Esophagus muscularis mucosa (tissue), 4 donors: ENCODE measurements around the gene RXRB. TPM values are rescaled to one million over a fixed set of nuclear protein-coding genes. Genes with fewer than 3 reads are reported as not detected.

Experiments
- DNase-seq: peaks from one replicate; pipeline ENCODE4 v3.0.0-alpha.2; 2017; ENCODE audit errors: extremely low spot score
- H3K27ac ChIP-seq, 4 donors: fragments of 200-600 bp; sonication (generic); replicated peaks in 1 of 4; 1 replicate in 3 of 4; 2 replicates in 1 of 4; pipeline ENCODE4 v1.5.1; 2016 to 2019; ENCODE audit warnings: mild to moderate bottlenecking in 1 of 4
- H3K27me3 ChIP-seq, 4 donors: fragments of 200-600 bp; sonication (generic); one replicate each; pipeline versions ENCODE4 v1.5.1 to v1.6.0; 2016 to 2019
- H3K36me3 ChIP-seq, 4 donors: fragments of 200-600 bp; sonication (generic); one replicate each; pipeline ENCODE4 v1.5.1; 2016 to 2019
- H3K4me1 ChIP-seq, 4 donors: fragments of 200-600 bp; sonication (generic); one replicate each; pipeline ENCODE4 v1.5.1; 2016 to 2019
- H3K4me3 ChIP-seq, 4 donors: fragments of 200-600 bp; sonication (generic); 1 replicate in 2 of 4; 2 replicates in 2 of 4; pipeline ENCODE4 v1.5.1; 2016 to 2019; ENCODE audit warnings: mild to moderate bottlenecking in 4 of 4, moderate library complexity in 1 of 4
- H3K9me3 ChIP-seq, 4 donors: fragments of 200-600 bp; sonication (generic); 1 replicate in 3 of 4; 2 replicates in 1 of 4; pipeline ENCODE4 v1.5.1; 2016 to 2019
- EP300 ChIP-seq: sonication (generic); formaldehyde crosslinking; IDR thresholded peaks from one replicate; pipeline ENCODE4 v1.6.1; 2017; ENCODE audit warnings: antibody characterized with exemption
- POLR2A ChIP-seq: fragments of 450-650 bp; IDR thresholded peaks from one replicate; pipeline ENCODE4 v1.6.1; 2017; ENCODE audit warnings: antibody characterized with exemption, moderate library complexity, mild to moderate bottlenecking, low read depth
- POLR2AphosphoS5 ChIP-seq, 2 donors: sonication (generic); formaldehyde crosslinking; IDR thresholded peaks; one replicate each; pipeline ENCODE4 v1.6.1; 2017; ENCODE audit warnings: antibody characterized with exemption in 2 of 2
- WGBS: methylation state at CpG from one replicate; pipeline ENCODE4 v1.1.5; 2018; 5-methylcytosine and 5-hydroxymethylcytosine counted together
- intact Hi-C: fragments of 100-400 bp; cut with DNase I; formaldehyde crosslinking; loops from one replicate; pipeline ENCODE4 v1.15.1; 2023
- total RNA-seq, 4 donors: library from RNA; depleted of rRNA; stranded (reverse); fragments of >200 nt; gene quantifications; one replicate each; pipeline versions ENCODE4 v1.1.0 to v1.2.1, GENCODE V29; 2016
- TF ChIP-seq, protein P1 (sequence below), 3 experiments: fragments of 200-600 bp in 2 of 3; fragments of 450-650 bp in 1 of 3; sonication (generic) in 2 of 3; IDR thresholded peaks; one replicate each; pipeline ENCODE4 v1.5.1; 2017 to 2019; ENCODE audit warnings: antibody characterized with exemption in 3 of 3, mild to moderate bottlenecking in 2 of 3, moderate library complexity in 1 of 3

The RXRB gene
- total RNA-seq, 4 donors from 2014 or later = 21.5 to 34.1 (median 32.2) TPM

DNA sequence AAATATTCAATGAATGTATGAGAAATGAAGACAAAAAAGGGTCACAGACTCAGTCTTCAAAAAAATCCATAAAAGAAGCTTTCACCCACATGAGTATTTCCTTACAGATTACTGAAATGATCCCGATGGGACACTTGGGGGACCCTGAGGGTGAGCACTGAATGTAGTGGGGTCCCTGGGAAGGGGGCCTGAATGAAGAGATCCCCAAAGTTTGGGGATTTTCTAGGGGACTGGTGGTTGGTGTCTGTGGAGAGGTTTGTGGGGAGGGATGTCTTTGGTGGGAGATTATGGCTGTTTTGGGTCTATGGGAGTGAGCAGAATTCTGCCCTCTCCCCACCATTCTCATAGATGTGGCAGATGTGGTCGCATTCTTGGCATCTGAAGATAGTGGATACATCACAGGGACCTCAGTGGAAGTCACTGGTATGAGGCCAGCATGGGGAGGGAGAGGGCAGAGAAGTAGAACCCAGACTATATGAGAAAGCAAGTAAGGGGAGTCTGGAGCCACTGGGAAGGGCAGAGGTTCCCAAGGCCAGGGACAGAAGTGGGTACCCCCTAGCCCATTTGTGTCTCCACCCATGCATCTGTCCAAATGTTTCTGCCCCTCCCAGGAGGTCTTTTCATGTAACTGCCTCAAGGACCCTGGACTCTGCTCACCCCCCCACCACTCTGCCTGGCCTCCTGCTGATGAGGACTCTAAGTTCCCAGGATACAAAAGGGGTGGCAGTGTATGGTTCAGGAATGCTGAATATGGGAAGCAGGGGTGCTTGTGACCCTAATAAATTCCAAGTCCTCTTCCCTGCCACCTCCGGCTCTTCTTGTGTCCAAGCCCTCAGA lies 5.8 kb upstream of the RXRB start:
- DNase-seq = no peak
- intact Hi-C loops = no loop called here
- no peaks in the 10 kb centered on the region for H3K27me3 ChIP-seq
- no peak overlapping the region for H3K4me3 ChIP-seq
- H3K36me3 ChIP-seq = peaks cover 18 to 45% (median 39%) of the 10 kb centered on the region in 4 donors
- TF ChIP-seq, protein P1, sequence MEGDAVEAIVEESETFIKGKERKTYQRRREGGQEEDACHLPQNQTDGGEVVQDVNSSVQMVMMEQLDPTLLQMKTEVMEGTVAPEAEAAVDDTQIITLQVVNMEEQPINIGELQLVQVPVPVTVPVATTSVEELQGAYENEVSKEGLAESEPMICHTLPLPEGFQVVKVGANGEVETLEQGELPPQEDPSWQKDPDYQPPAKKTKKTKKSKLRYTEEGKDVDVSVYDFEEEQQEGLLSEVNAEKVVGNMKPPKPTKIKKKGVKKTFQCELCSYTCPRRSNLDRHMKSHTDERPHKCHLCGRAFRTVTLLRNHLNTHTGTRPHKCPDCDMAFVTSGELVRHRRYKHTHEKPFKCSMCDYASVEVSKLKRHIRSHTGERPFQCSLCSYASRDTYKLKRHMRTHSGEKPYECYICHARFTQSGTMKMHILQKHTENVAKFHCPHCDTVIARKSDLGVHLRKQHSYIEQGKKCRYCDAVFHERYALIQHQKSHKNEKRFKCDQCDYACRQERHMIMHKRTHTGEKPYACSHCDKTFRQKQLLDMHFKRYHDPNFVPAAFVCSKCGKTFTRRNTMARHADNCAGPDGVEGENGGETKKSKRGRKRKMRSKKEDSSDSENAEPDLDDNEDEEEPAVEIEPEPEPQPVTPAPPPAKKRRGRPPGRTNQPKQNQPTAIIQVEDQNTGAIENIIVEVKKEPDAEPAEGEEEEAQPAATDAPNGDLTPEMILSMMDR (IDR thresholded peaks at IDR 0.05) = no peak
- TF ChIP-seq POLR2A (no peak), POLR2AphosphoS5 (IDR thresholded peaks at IDR 0.05) (no peak), EP300 (no peak)
- no peaks in the 10 kb centered on the region for H3K9me3 ChIP-seq
- H3K4me1 ChIP-seq = peaks cover 48 to 69% (median 60%) of the 10 kb centered on the region in 4 donors
- 85% methylated on average over 3 of the region's 3 CpGs for WGBS
- H3K27ac ChIP-seq = no peak overlapping the region

DNA sequence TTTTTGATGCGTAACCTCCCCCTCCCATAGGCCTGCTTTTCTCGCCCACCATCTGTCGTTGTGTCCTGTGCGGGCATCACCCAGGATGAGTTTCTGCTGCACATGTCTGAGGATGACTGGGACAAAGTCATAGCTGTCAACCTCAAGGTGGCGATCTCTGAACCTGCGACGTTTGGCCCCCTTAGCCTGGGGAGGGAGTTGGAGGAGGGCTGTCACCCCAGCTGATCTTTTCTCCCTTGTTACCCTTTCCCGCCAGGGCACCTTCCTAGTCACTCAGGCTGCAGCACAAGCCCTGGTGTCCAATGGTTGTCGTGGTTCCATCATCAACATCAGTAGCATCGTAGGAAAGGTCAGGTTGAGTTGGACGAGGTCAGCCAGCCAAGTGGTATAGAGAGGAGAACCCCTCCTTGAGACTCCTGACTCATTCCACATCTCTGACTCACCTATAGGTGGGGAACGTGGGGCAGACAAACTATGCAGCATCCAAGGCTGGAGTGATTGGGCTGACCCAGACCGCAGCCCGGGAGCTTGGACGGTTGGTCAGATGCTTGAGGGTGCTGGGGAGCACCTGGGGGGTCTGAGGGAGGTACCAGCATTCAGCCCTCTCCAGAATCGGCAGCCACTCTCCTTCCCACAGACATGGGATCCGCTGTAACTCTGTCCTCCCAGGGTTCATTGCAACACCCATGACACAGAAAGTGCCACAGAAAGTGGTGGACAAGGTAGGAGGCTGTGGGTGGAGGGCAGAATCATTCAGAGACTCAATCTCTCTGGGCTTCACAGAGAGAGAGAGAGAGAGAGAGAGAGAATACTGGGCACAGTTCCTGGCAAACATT lies 4.9 kb upstream of the RXRB start:
- intact Hi-C loops = no loop called here
- H3K4me3 ChIP-seq = peak overlapping the region; percentile 62 to 65 (median 62)
- peak overlapping the region in 3 of 4 donors; percentile 31 to 68 (median 60) for H3K27ac ChIP-seq
- H3K36me3 ChIP-seq = peaks cover 18 to 36% (median 30%) of the 10 kb centered on the region in 4 donors
- TF ChIP-seq POLR2A = no peak
- TF ChIP-seq POLR2AphosphoS5 (IDR thresholded peaks at IDR 0.05) = no peak
- TF ChIP-seq, protein P1 (IDR thresholded peaks at IDR 0.05) = no peak
- no peak for TF ChIP-seq EP300
- peaks cover 49 to 71% (median 63%) of the 10 kb centered on the region in 4 donors for H3K4me1 ChIP-seq
- WGBS = 54% methylated on average over 13 of the region's 17 CpGs
- DNase-seq = no peak
- no peaks in the 10 kb centered on the region for H3K27me3 ChIP-seq
- H3K9me3 ChIP-seq = no peaks in the 10 kb centered on the region

DNA sequence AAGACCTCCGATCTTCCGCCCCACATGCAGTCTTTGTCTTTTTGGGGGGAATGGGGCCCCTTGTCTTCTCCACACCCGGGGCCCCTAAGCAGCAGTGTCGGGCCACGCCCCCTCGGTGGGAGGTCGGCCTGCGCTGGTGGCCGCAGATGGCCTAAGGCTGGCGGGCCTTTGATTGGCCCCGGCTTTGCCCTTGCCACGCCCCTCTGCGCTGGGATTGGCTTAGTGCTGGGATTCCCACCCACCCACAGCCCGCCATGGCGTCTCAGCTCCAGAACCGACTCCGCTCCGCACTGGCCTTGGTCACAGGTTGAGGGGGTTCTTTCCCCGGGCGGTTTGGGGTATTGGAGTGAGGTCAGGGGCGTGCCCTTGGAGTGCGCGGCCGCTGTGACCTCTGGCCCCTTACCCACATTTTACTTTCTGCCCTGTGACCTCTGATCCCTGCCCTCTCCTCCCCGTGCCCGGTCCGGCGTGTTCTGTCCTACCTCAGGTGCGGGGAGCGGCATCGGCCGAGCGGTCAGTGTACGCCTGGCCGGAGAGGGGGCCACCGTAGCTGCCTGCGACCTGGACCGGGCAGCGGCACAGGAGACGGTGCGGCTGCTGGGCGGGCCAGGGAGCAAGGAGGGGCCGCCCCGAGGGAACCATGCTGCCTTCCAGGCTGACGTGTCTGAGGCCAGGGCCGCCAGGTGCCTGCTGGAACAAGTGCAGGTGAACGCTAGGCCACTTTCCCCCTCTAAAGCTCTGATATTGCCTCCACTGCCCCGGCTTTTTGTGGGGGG lies 4.1 kb upstream of the RXRB start, which contains the start of gene HSD17B8:
TSS of gene HSD17B8 (plus strand) at position 241 of the 776 bp plus-strand sequence. CDS start at position 255, 14 bp downstream.
- TF ChIP-seq POLR2AphosphoS5 (IDR thresholded peaks at IDR 0.05) (peak; percentile 68 to 73), EP300 (no peak), POLR2A (no peak)
- TF ChIP-seq, protein P1 (IDR thresholded peaks at IDR 0.05) = no peak
- H3K4me1 ChIP-seq = peaks cover 49 to 73% (median 65%) of the 10 kb centered on the region in 4 donors
- intact Hi-C loops = no loop called here
- DNase-seq = peak; percentile 98
- peaks cover 18 to 28% (median 22%) of the 10 kb centered on the region in 4 donors for H3K36me3 ChIP-seq
- peak within 1 kb of the TSS; percentile 62 to 65 (median 62) for H3K4me3 ChIP-seq
- no peaks in the 10 kb centered on the region for H3K27me3 ChIP-seq
- H3K27ac ChIP-seq = peak within 1 kb of the TSS; percentile 31 to 68 (median 60)
- 2% methylated on average over 19 of the region's 48 CpGs for WGBS
- no peaks in the 10 kb centered on the region for H3K9me3 ChIP-seq

DNA sequence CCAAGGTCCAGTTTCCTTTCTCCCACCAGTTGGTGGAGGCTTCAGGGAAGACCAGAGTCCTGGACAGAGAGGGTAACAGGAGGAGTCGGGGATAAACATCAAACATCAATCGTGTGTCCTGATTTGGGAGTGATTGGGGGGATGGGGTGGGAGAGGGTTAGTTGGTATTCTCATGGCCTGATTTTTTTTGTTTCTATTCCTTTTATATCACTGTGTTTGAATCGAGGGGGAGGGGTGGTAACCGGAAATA lies 3.6 kb upstream of the RXRB start:
- 10% methylated on average over 4 of the region's 4 CpGs for WGBS
- no peak for DNase-seq
- TF ChIP-seq, protein P1 (IDR thresholded peaks at IDR 0.05) = no peak
- TF ChIP-seq EP300 (no peak), POLR2A (no peak), POLR2AphosphoS5 (IDR thresholded peaks at IDR 0.05) (no peak)
- intact Hi-C loops = no loop called here
- H3K9me3 ChIP-seq = no peaks in the 10 kb centered on the region
- H3K36me3 ChIP-seq = peaks cover 18 to 24% (median 21%) of the 10 kb centered on the region in 4 donors
- peak overlapping the region; percentile 62 to 65 (median 62) for H3K4me3 ChIP-seq
- no peaks in the 10 kb centered on the region for H3K27me3 ChIP-seq
- H3K4me1 ChIP-seq = peaks cover 52 to 73% (median 67%) of the 10 kb centered on the region in 4 donors
- H3K27ac ChIP-seq = peak overlapping the region in 1 of 4 donors; percentile 68
